GM12878 (cell line): ENCODE data around the gene PIEZO2.

ENCODE experiments used
- CTCF ChIP-seq, 3 experiments: IDR thresholded peaks in 2 of 3; conservative IDR thresholded peaks in 1 of 3; 2 replicates each; pipeline ENCODE4 v1.5.1; 2011; ENCODE audit warnings: low read depth in 3 of 3, low read length in 3 of 3, mild to moderate bottlenecking in 3 of 3, control low read depth in 2 of 3, moderate library complexity in 2 of 3, inconsistent platforms in 1 of 3, mixed read lengths in 1 of 3; ENCODE audit not compliant: control insufficient read depth in 2 of 3, insufficient read depth in 1 of 3; ENCODE audit errors: extremely low read depth in 1 of 3
- EZH2 ChIP-seq: IDR thresholded peaks from 2 replicates; pipeline ENCODE4 v1.6.1; 2012; ENCODE audit warnings: low read depth, mild to moderate bottlenecking, control low read depth, inconsistent platforms, low read length, borderline replicate concordance; ENCODE audit not compliant: control insufficient read depth
- GATAD2B ChIP-seq: fragments of 450-650 bp; conservative IDR thresholded peaks from 2 replicates; pipeline ENCODE4 v1.6.1; 2017; ENCODE audit warnings: low read depth, mild to moderate bottlenecking, moderate library complexity
- IKZF1 ChIP-seq: fragments of 450-650 bp; conservative IDR thresholded peaks from 2 replicates; pipeline ENCODE4 v1.6.1; 2017; ENCODE audit warnings: antibody characterized with exemption, mild to moderate bottlenecking
- NFYB ChIP-seq: IDR thresholded peaks from 2 replicates; pipeline ENCODE4 v1.6.1; 2011; ENCODE audit warnings: low read depth, mild to moderate bottlenecking, low read length, improper control_type of control experiment, moderate library complexity; ENCODE audit not compliant: insufficient read depth
- NR2F1 ChIP-seq: fragments of 450-650 bp; conservative IDR thresholded peaks from 2 replicates; pipeline ENCODE4 v1.6.1; 2017; ENCODE audit warnings: mild to moderate bottlenecking
- NRF1 ChIP-seq: conservative IDR thresholded peaks from 2 replicates; pipeline ENCODE4 v1.6.1; 2011; ENCODE audit warnings: mild to moderate bottlenecking, low read depth, low read length, improper control_type of control experiment
- RFX5 ChIP-seq: IDR thresholded peaks from 2 replicates; pipeline ENCODE4 v1.6.1; 2011; ENCODE audit warnings: low read depth, low read length, improper control_type of control experiment
- USF2 ChIP-seq: IDR thresholded peaks from 2 replicates; pipeline ENCODE4 v1.6.1; 2011; ENCODE audit warnings: low read depth, low read length, improper control_type of control experiment, borderline replicate concordance
- ZNF207 ChIP-seq: fragments of 450-650 bp; IDR thresholded peaks from 2 replicates; pipeline ENCODE4 v1.6.1; 2014; ENCODE audit warnings: antibody characterized with exemption, mild to moderate bottlenecking, borderline replicate concordance

DNA sequence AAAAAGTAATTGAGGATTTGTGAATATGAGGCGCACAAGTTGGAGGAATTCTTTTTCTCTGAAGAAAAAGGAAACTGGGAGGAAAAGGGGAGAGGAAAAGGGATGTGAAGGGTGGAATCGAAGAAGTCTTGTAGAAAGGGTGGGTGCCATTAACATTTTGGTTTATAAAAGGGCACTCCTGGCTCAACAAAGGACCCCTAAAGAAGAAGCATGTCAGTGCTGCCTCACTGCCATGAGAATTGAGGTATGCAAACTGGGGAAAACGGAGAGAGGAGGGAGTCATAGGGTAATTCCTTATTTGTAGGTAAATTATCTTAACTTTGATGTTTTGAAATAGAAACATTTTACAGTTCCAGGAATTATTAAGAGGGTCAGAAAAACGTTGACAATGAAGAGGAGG lies 416.4 kb downstream of the PIEZO2 start:
- TF ChIP-seq EZH2 = no peak
- no peak for TF ChIP-seq NR2F1
- no peak for TF ChIP-seq NFYB
- no peak for TF ChIP-seq USF2
- TF ChIP-seq IKZF1 = no peak
- TF ChIP-seq CTCF (IDR thresholded peaks at IDR 0.05 in 2 of 3, conservative IDR thresholded peaks at IDR 0.05 in 1 of 3; ENCODE audit: control insufficient read depth in 2 of 3, extremely low read depth in 1 of 3, insufficient read depth in 1 of 3, low read depth in 3 of 3, low read length in 3 of 3) = no peak
- no peak for TF ChIP-seq ZNF207
- TF ChIP-seq RFX5 = no peak
- TF ChIP-seq GATAD2B = no peak
- no peak for TF ChIP-seq NRF1
